Measurements from ENCODE around the gene DDI2. TPM values are rescaled to one million over a fixed set of nuclear protein-coding genes. Genes with fewer than 3 reads are reported as not detected.
"Not testable (repeated sequence)": the region's sequence is repeated elsewhere in the genome, so short reads cannot be mapped to it uniquely, and the experiment has no call there.

DDI2 gene
- total and polyA plus RNA-seq, 9 donors, result 12.3 to 24.1 (median 19.2) TPM

GRCh38 chr1:15636436-15636835, 19.2 kb downstream of the DDI2 start:
- Histone ChIP-seq H3K4me1 (ENCODE audit: control insufficient read depth, insufficient read depth, low read length) (no peaks in the 10 kb centered on the region), H3K36me3 (ENCODE audit: control insufficient read depth, insufficient read depth, low read length) (peaks cover 68% of the 10 kb centered on the region), H3K27ac (ENCODE audit: low read length) (no peak overlapping the region), H3K4me3 (ENCODE audit: low read length) (no peak overlapping the region), H3K9me3 (replicated peaks; ENCODE audit: control insufficient read depth, low read depth, low read length) (no peaks in the 10 kb centered on the region), H3K27me3 (ENCODE audit: control insufficient read depth, insufficient read depth, low read length) (no peaks in the 10 kb centered on the region)
- no peak for DNase-seq
- 75% methylated on average over 2 of the region's 4 CpGs for WGBS (ENCODE audit: insufficient coverage)

- Histone ChIP-seq H3K27me3 (ENCODE audit: control insufficient read depth, insufficient read depth, low read length) (no peaks in the 10 kb centered on the region), H3K9me3 (replicated peaks; ENCODE audit: control insufficient read depth, low read depth, low read length) (no peaks in the 10 kb centered on the region), H3K27ac (ENCODE audit: low read length) (no peak overlapping the region), H3K4me3 (ENCODE audit: low read length) (no peak overlapping the region), H3K4me1 (ENCODE audit: control insufficient read depth, insufficient read depth, low read length) (no peaks in the 10 kb centered on the region), H3K36me3 (ENCODE audit: control insufficient read depth, insufficient read depth, low read length) (peaks cover 70% of the 10 kb centered on the region)
- no peak for DNase-seq
- no CpG with 5 or more reads among the region's 4 CpGs for WGBS (ENCODE audit: insufficient coverage)
Observed at GRCh38 chr1:15637826-15638225, 20.6 kb downstream of the DDI2 start.

- Histone ChIP-seq H3K27ac (ENCODE audit: low read length) (no peak overlapping the region), H3K4me3 (ENCODE audit: low read length) (no peak overlapping the region), H3K27me3 (ENCODE audit: control insufficient read depth, insufficient read depth, low read length) (no peaks in the 10 kb centered on the region), H3K9me3 (replicated peaks; ENCODE audit: control insufficient read depth, low read depth, low read length) (no peaks in the 10 kb centered on the region), H3K4me1 (ENCODE audit: control insufficient read depth, insufficient read depth, low read length) (no peaks in the 10 kb centered on the region), H3K36me3 (ENCODE audit: control insufficient read depth, insufficient read depth, low read length) (peaks cover 61% of the 10 kb centered on the region)
- DNase-seq, result no peak
Observed at GRCh38 chr1:15639262-15639661, 22.0 kb downstream of the DDI2 start.

- Histone ChIP-seq H3K4me1 (ENCODE audit: control insufficient read depth, insufficient read depth, low read length) (no peaks in the 10 kb centered on the region), H3K36me3 (ENCODE audit: control insufficient read depth, insufficient read depth, low read length) (peaks cover 57% of the 10 kb centered on the region), H3K27ac (ENCODE audit: low read length) (no peak overlapping the region), H3K4me3 (ENCODE audit: low read length) (no peak overlapping the region), H3K27me3 (ENCODE audit: control insufficient read depth, insufficient read depth, low read length) (no peaks in the 10 kb centered on the region), H3K9me3 (replicated peaks; ENCODE audit: control insufficient read depth, low read depth, low read length) (no peaks in the 10 kb centered on the region)
- 96% methylated on average over 2 of the region's 4 CpGs for WGBS (ENCODE audit: insufficient coverage)
- DNase-seq, result no peak
Observed at GRCh38 chr1:15639931-15640330, 22.7 kb downstream of the DDI2 start.

GRCh38 chr1:15640667-15641066, 23.4 kb downstream of the DDI2 start:
- peaks cover 57% of the 10 kb centered on the region for H3K36me3 ChIP-seq (ENCODE audit: control insufficient read depth, insufficient read depth, low read length)
- 79% methylated on average over 3 of the region's 3 CpGs for WGBS (ENCODE audit: insufficient coverage)

GRCh38 chr1:15649937-15650336, 32.7 kb downstream of the DDI2 start:
- no peak overlapping the region for H3K27ac ChIP-seq (ENCODE audit: low read length)
- H3K36me3 ChIP-seq (ENCODE audit: control insufficient read depth, insufficient read depth, low read length), result peaks cover 37% of the 10 kb centered on the region
- no CpG with 5 or more reads among the region's 1 CpG for WGBS (ENCODE audit: insufficient coverage)

More at GRCh38 chr1:15640667-15641066, 23.4 kb downstream of the DDI2 start:
- Histone ChIP-seq H3K27ac (ENCODE audit: low read length) (no peak overlapping the region), H3K9me3 (replicated peaks; ENCODE audit: control insufficient read depth, low read depth, low read length) (no peaks in the 10 kb centered on the region), H3K4me3 (ENCODE audit: low read length) (no peak overlapping the region), H3K27me3 (ENCODE audit: control insufficient read depth, insufficient read depth, low read length) (no peaks in the 10 kb centered on the region), H3K4me1 (ENCODE audit: control insufficient read depth, insufficient read depth, low read length) (no peaks in the 10 kb centered on the region)
- DNase-seq, result no peak

GRCh38 chr1:15650433-15650832, 33.2 kb downstream of the DDI2 start:
- no CpG with 5 or more reads among the region's 2 CpGs for WGBS (ENCODE audit: insufficient coverage)
- Histone ChIP-seq H3K9me3 (replicated peaks; ENCODE audit: control insufficient read depth, low read depth, low read length) (no peaks in the 10 kb centered on the region), H3K4me3 (ENCODE audit: low read length) (no peak overlapping the region), H3K27me3 (ENCODE audit: control insufficient read depth, insufficient read depth, low read length) (no peaks in the 10 kb centered on the region), H3K36me3 (ENCODE audit: control insufficient read depth, insufficient read depth, low read length) (peaks cover 32% of the 10 kb centered on the region), H3K27ac (ENCODE audit: low read length) (no peak overlapping the region), H3K4me1 (ENCODE audit: control insufficient read depth, insufficient read depth, low read length) (no peaks in the 10 kb centered on the region)
- no peak for DNase-seq

More at GRCh38 chr1:15649937-15650336, 32.7 kb downstream of the DDI2 start:
- DNase-seq, result no peak
- Histone ChIP-seq H3K4me3 (ENCODE audit: low read length) (no peak overlapping the region), H3K27me3 (ENCODE audit: control insufficient read depth, insufficient read depth, low read length) (no peaks in the 10 kb centered on the region), H3K4me1 (ENCODE audit: control insufficient read depth, insufficient read depth, low read length) (no peaks in the 10 kb centered on the region), H3K9me3 (replicated peaks; ENCODE audit: control insufficient read depth, low read depth, low read length) (no peaks in the 10 kb centered on the region)

GRCh38 chr1:15652130-15652529, 34.9 kb downstream of the DDI2 start:
- no CpG with 5 or more reads among the region's 6 CpGs for WGBS (ENCODE audit: insufficient coverage)
- H3K36me3 ChIP-seq (ENCODE audit: control insufficient read depth, insufficient read depth, low read length), result peaks cover 30% of the 10 kb centered on the region
- not testable (repeated sequence) for H3K4me3 ChIP-seq (ENCODE audit: low read length); H3K4me1 ChIP-seq (ENCODE audit: control insufficient read depth, insufficient read depth, low read length); H3K9me3 ChIP-seq (replicated peaks; ENCODE audit: control insufficient read depth, low read depth, low read length); H3K27ac ChIP-seq (ENCODE audit: low read length); H3K27me3 ChIP-seq (ENCODE audit: control insufficient read depth, insufficient read depth, low read length); DNase-seq

GRCh38 chr1:15654091-15654690, 36.9 kb downstream of the DDI2 start:
- no peak overlapping the region for H3K27ac ChIP-seq (ENCODE audit: low read length)
- 88% methylated on average over 3 of the region's 6 CpGs for WGBS (ENCODE audit: insufficient coverage)
- no peak for DNase-seq
- no peak overlapping the region for H3K4me3 ChIP-seq (ENCODE audit: low read length)
- peaks cover 30% of the 10 kb centered on the region for H3K36me3 ChIP-seq (ENCODE audit: control insufficient read depth, insufficient read depth, low read length)
- H3K4me1 ChIP-seq (ENCODE audit: control insufficient read depth, insufficient read depth, low read length), result peaks cover 4% of the 10 kb centered on the region
- no peaks in the 10 kb centered on the region for H3K9me3 ChIP-seq (replicated peaks; ENCODE audit: control insufficient read depth, low read depth, low read length)
- no peaks in the 10 kb centered on the region for H3K27me3 ChIP-seq (ENCODE audit: control insufficient read depth, insufficient read depth, low read length)

GRCh38 chr1:15656464-15656863, 39.2 kb downstream of the DDI2 start:
- peak; percentile 43 for DNase-seq
- Histone ChIP-seq H3K36me3 (ENCODE audit: control insufficient read depth, insufficient read depth, low read length) (peaks cover 44% of the 10 kb centered on the region), H3K4me1 (ENCODE audit: control insufficient read depth, insufficient read depth, low read length) (peaks cover 4% of the 10 kb centered on the region), H3K4me3 (ENCODE audit: low read length) (no peak overlapping the region), H3K9me3 (replicated peaks; ENCODE audit: control insufficient read depth, low read depth, low read length) (no peaks in the 10 kb centered on the region), H3K27me3 (ENCODE audit: control insufficient read depth, insufficient read depth, low read length) (no peaks in the 10 kb centered on the region), H3K27ac (ENCODE audit: low read length) (peak overlapping the region; percentile 40)
- WGBS (ENCODE audit: insufficient coverage), result 90% methylated on average over 2 of the region's 3 CpGs

GRCh38 chr1:15657021-15657420, 39.8 kb downstream of the DDI2 start:
- peak overlapping the region; percentile 40 for H3K27ac ChIP-seq (ENCODE audit: low read length)

More at GRCh38 chr1:15657021-15657420, 39.8 kb downstream of the DDI2 start:
- Histone ChIP-seq H3K4me3 (ENCODE audit: low read length) (no peak overlapping the region), H3K36me3 (ENCODE audit: control insufficient read depth, insufficient read depth, low read length) (peaks cover 42% of the 10 kb centered on the region), H3K27me3 (ENCODE audit: control insufficient read depth, insufficient read depth, low read length) (no peaks in the 10 kb centered on the region), H3K4me1 (ENCODE audit: control insufficient read depth, insufficient read depth, low read length) (peaks cover 4% of the 10 kb centered on the region), H3K9me3 (replicated peaks; ENCODE audit: control insufficient read depth, low read depth, low read length) (no peaks in the 10 kb centered on the region)
- peak; percentile 36 for DNase-seq
- WGBS (ENCODE audit: insufficient coverage), result no CpG with 5 or more reads among the region's 1 CpG
